ENCODE measurements around the gene CCNI2. TPM values are rescaled to one million over a fixed set of nuclear protein-coding genes. Genes with fewer than 3 reads are reported as not detected.
A peak's percentile ranks its signal among the peaks of the same experiment; 100 is the strongest.

The CCNI2 gene
- total RNA-seq, 3 donors from 2014 or later: 7.1 to 12.3 (median 12.0) TPM

GRCh38 chr5:132750471-132751230 lies 3.4 kb downstream of the CCNI2 start:
- TF ChIP-seq, protein P1, sequence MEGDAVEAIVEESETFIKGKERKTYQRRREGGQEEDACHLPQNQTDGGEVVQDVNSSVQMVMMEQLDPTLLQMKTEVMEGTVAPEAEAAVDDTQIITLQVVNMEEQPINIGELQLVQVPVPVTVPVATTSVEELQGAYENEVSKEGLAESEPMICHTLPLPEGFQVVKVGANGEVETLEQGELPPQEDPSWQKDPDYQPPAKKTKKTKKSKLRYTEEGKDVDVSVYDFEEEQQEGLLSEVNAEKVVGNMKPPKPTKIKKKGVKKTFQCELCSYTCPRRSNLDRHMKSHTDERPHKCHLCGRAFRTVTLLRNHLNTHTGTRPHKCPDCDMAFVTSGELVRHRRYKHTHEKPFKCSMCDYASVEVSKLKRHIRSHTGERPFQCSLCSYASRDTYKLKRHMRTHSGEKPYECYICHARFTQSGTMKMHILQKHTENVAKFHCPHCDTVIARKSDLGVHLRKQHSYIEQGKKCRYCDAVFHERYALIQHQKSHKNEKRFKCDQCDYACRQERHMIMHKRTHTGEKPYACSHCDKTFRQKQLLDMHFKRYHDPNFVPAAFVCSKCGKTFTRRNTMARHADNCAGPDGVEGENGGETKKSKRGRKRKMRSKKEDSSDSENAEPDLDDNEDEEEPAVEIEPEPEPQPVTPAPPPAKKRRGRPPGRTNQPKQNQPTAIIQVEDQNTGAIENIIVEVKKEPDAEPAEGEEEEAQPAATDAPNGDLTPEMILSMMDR (IDR thresholded peaks at IDR 0.05): no peak
- no peak overlapping the region for H3K4me3 ChIP-seq
- DNase-seq (no peak), ATAC-seq (no peak)
- no peaks in the 10 kb centered on the region for H3K4me1 ChIP-seq (ENCODE audit: low read depth)
- H3K9me3 ChIP-seq: no peaks in the 10 kb centered on the region
- H3K36me3 ChIP-seq (ENCODE audit: low read depth): no peaks in the 10 kb centered on the region
- intact Hi-C loops (cut with DNase I, micrococcal nuclease): no loop called here

- H3K9me3 ChIP-seq: no peaks in the 10 kb centered on the region
- no peaks in the 10 kb centered on the region for H3K36me3 ChIP-seq (ENCODE audit: low read depth)
- DNase-seq: no peak
- TF ChIP-seq, protein P1 (IDR thresholded peaks at IDR 0.05): no peak
- no peak for ATAC-seq
- no peaks in the 10 kb centered on the region for H3K4me1 ChIP-seq (ENCODE audit: low read depth)
- H3K4me3 ChIP-seq: no peak overlapping the region
- intact Hi-C loops (cut with DNase I, micrococcal nuclease): no loop called here
These were observed 4.2 kb downstream of the CCNI2 start for GRCh38 chr5:132751444-132751843.

- H3K4me3 ChIP-seq: no peak overlapping the region
- DNase-seq (no peak), ATAC-seq (no peak)
- TF ChIP-seq, protein P1 (IDR thresholded peaks at IDR 0.05): no peak
- intact Hi-C loops (cut with DNase I, micrococcal nuclease): no loop called here
- H3K36me3 ChIP-seq (ENCODE audit: low read depth): no peaks in the 10 kb centered on the region
- H3K4me1 ChIP-seq (ENCODE audit: low read depth): no peaks in the 10 kb centered on the region
- no peaks in the 10 kb centered on the region for H3K9me3 ChIP-seq
These were observed 4.8 kb downstream of the CCNI2 start for GRCh38 chr5:132751971-132752580.

GRCh38 chr5:132752581-132753125 lies 5.4 kb downstream of the CCNI2 start:
- no peak overlapping the region for H3K4me3 ChIP-seq

DNA sequence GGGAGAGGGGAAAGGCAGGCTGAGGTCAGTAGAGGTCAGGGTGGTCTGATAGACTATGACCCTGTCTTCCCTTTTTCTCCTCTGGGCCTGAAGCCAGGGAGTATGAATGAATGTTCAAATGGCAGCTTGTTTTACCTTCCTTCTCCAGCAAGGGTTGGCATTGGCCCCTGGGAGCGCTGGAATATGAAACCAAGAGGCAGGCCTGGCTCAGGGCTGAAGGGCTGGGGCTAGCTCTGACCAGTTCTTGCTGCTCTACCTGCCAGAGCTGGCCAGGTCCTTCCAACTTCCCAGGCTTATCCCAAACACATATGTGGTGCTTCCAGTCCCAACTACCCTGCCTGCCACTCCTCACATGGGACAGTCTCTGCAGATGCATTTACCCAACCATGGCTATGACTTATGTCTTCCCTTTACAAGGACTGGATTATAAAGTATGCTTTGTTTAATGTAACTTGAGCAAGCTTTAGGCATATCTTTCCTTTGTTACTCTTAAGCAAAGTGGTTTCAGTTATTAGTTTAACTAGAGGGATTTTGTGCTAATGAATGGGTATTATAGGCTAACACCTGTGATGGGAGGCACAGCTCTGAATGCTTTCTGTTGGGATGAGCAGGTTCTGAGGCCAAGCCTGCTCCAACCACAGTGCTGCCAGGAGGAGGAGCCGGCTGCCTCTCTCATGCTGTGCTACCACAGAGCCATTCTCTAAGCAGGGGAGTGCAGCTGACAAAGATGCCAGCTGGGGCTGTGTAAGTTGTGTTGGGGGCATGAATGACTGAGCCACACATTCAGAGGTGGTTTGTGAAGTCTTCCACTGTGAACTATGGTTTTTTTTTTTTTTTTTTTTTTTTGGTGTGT lies 6.1 kb downstream of the CCNI2 start:
- ATAC-seq (peak; percentile 50), DNase-seq (peak in 1 of 3 donors; percentile 20)
- H3K4me3 ChIP-seq: no peak overlapping the region
- H3K36me3 ChIP-seq (ENCODE audit: low read depth): no peaks in the 10 kb centered on the region
- intact Hi-C loops (cut with DNase I, micrococcal nuclease): no loop called here
- TF ChIP-seq, protein P1 (IDR thresholded peaks at IDR 0.05): no peak
- H3K9me3 ChIP-seq: no peaks in the 10 kb centered on the region
- H3K4me1 ChIP-seq (ENCODE audit: low read depth): no peaks in the 10 kb centered on the region

More at GRCh38 chr5:132752581-132753125, 5.4 kb downstream of the CCNI2 start:
- TF ChIP-seq, protein P1 (IDR thresholded peaks at IDR 0.05): no peak
- no peaks in the 10 kb centered on the region for H3K9me3 ChIP-seq
- DNase-seq (no peak), ATAC-seq (no peak)
- no peaks in the 10 kb centered on the region for H3K4me1 ChIP-seq (ENCODE audit: low read depth)
- no peaks in the 10 kb centered on the region for H3K36me3 ChIP-seq (ENCODE audit: low read depth)
- intact Hi-C loops (cut with DNase I, micrococcal nuclease): no loop called here

Measured in mucosa of descending colon (tissue), 3 donors.